OCI-LY3 (cell line): Measurements from ENCODE around the gene KCNJ11.

Source experiments
- H2AFZ ChIP-seq: fragments of 200-600, 300-600 bp; shearing (Covaris generic); 2 replicates; pipeline ENCODE4 v1.6.0; 2014; ENCODE audit warnings: antibody characterized with exemption, low read depth, low read length
- H3K27ac ChIP-seq: fragments of 200-600, 300-600 bp; sonication (generic); 2 replicates; pipeline ENCODE4 v1.5.1; 2014; ENCODE audit warnings: mild to moderate bottlenecking, low read length, moderate library complexity, mixed read lengths
- H3K27me3 ChIP-seq: fragments of 200-600, 300-600 bp; sonication (generic); 2 replicates; pipeline ENCODE4 v1.6.1; 2014; ENCODE audit warnings: low read depth, low read length, mixed read lengths
- H3K36me3 ChIP-seq: fragments of 200-600, 300-600 bp; sonication (generic); replicated peaks from 2 replicates; pipeline ENCODE3; 2014; ENCODE audit warnings: low read depth, low read length, mixed read lengths
- H3K4me1 ChIP-seq: fragments of 300-600, 200-600 bp; sonication (generic); 2 replicates; pipeline ENCODE4 v1.6.1; 2014; ENCODE audit warnings: low read length, mixed read lengths
- H3K4me2 ChIP-seq: fragments of 200-600, 300-600 bp; sonication (generic); 2 replicates; pipeline ENCODE4 v1.6.1; 2014; ENCODE audit warnings: low read length, mixed read lengths
- H3K4me3 ChIP-seq: fragments of 300-600, 200-600 bp; sonication (generic); 2 replicates; pipeline ENCODE4 v1.5.1; 2014; ENCODE audit warnings: antibody characterized with exemption, mild to moderate bottlenecking, low read length, moderate library complexity
- H3K79me2 ChIP-seq: fragments of 300-600, 200-600 bp; shearing (Covaris generic); 2 replicates; pipeline ENCODE4 v1.6.1; 2014; ENCODE audit warnings: mild to moderate bottlenecking, low read length, mixed read lengths
- H3K9ac ChIP-seq: fragments of 300-600, 200-600 bp; shearing (Covaris generic); 2 replicates; pipeline ENCODE4 v1.6.0; 2014; ENCODE audit warnings: mild to moderate bottlenecking, low read length, moderate library complexity
- H3K9me3 ChIP-seq: fragments of 200-600, 300-600 bp; shearing (Covaris generic); 2 replicates; pipeline ENCODE4 v1.6.1; 2014; ENCODE audit warnings: low read length, mixed read lengths; ENCODE audit not compliant: insufficient read depth
- H4K20me1 ChIP-seq: fragments of 200-600, 300-600 bp; sonication (generic); 2 replicates; pipeline ENCODE4 v1.6.1; 2016; ENCODE audit warnings: low read length, mixed read lengths; ENCODE audit not compliant: insufficient read depth
- CTCF ChIP-seq: fragments of 200-600, 300-600 bp; sonication (generic); IDR thresholded peaks from 2 replicates; pipeline ENCODE4 v1.5.1; 2014; ENCODE audit warnings: antibody characterized with exemption, low read length, low read depth
- EZH2phosphoT487 ChIP-seq: fragments of 200-600 bp; shearing (Covaris generic); IDR thresholded peaks from 2 replicates; pipeline ENCODE4 v1.6.1; 2018; ENCODE audit warnings: antibody characterized with exemption, mixed run types, low read depth

KCNJ11 gene

GRCh38 chr11:17382046-17382728 lies 6.3 kb downstream of the KCNJ11 start:
- Histone ChIP-seq H3K9me3 (0 out of 2 replicates have a peak, but pooled peaks cover 2% of the 10 kb centered on the region), H4K20me1 (peaks cover 11% of the 10 kb centered on the region), H3K27me3 (peaks cover 47% of the 10 kb centered on the region), H3K79me2 (no peaks in the 10 kb centered on the region), H2AFZ (no peak overlapping the region), H3K9ac (no peak overlapping the region), H3K4me1 (no peaks in the 10 kb centered on the region), H3K4me3 (no peak overlapping the region), H3K36me3 (no peaks in the 10 kb centered on the region), H3K4me2 (no peak overlapping the region), H3K27ac (no peak overlapping the region)
- TF ChIP-seq EZH2phosphoT487 (no peak), CTCF (no peak)

- no peak overlapping the region for H3K4me2 ChIP-seq
- peaks cover 11% of the 10 kb centered on the region for H4K20me1 ChIP-seq
- H3K36me3 ChIP-seq: no peaks in the 10 kb centered on the region
- H3K27ac ChIP-seq: no peak overlapping the region
- H2AFZ ChIP-seq: no peak overlapping the region
- H3K9ac ChIP-seq: no peak overlapping the region
- peaks cover 47% of the 10 kb centered on the region for H3K27me3 ChIP-seq
- H3K9me3 ChIP-seq: 0 out of 2 replicates have a peak, but pooled peaks cover 2% of the 10 kb centered on the region
- H3K4me3 ChIP-seq: no peak overlapping the region
- TF ChIP-seq EZH2phosphoT487: no peak
- TF ChIP-seq CTCF: no peak
- H3K4me1 ChIP-seq: no peaks in the 10 kb centered on the region
- H3K79me2 ChIP-seq: no peaks in the 10 kb centered on the region
These were observed 7.3 kb downstream of the KCNJ11 start for GRCh38 chr11:17381156-17381555.

- Histone ChIP-seq H3K4me3 (no peak overlapping the region), H3K79me2 (no peaks in the 10 kb centered on the region), H3K9me3 (0 out of 2 replicates have a peak, but pooled peaks cover 2% of the 10 kb centered on the region), H3K27me3 (peaks cover 46% of the 10 kb centered on the region), H3K9ac (no peak overlapping the region), H3K4me1 (no peaks in the 10 kb centered on the region), H3K36me3 (no peaks in the 10 kb centered on the region), H2AFZ (no peak overlapping the region), H4K20me1 (peaks cover 10% of the 10 kb centered on the region), H3K27ac (no peak overlapping the region), H3K4me2 (no peak overlapping the region)
- no peak for TF ChIP-seq CTCF
- TF ChIP-seq EZH2phosphoT487: no peak
These were observed 8.9 kb downstream of the KCNJ11 start for GRCh38 chr11:17379383-17380180.

- no peak for TF ChIP-seq CTCF
- TF ChIP-seq EZH2phosphoT487: no peak
These were observed 9.8 kb downstream of the KCNJ11 start for GRCh38 chr11:17378655-17379054.

More at GRCh38 chr11:17378655-17379054, 9.8 kb downstream of the KCNJ11 start:
- Histone ChIP-seq H3K4me1 (no peaks in the 10 kb centered on the region), H3K27me3 (peaks cover 44% of the 10 kb centered on the region), H3K4me3 (no peak overlapping the region), H2AFZ (no peak overlapping the region), H3K4me2 (no peak overlapping the region), H3K9ac (no peak overlapping the region), H3K9me3 (0 out of 2 replicates have a peak, but pooled peaks cover 2% of the 10 kb centered on the region), H3K36me3 (no peaks in the 10 kb centered on the region), H3K79me2 (no peaks in the 10 kb centered on the region), H3K27ac (no peak overlapping the region), H4K20me1 (peaks cover 2% of the 10 kb centered on the region; the same call in 1 of the 2 replicates)
